ENCODE results near the gene LRP2BP. TPM values are rescaled to one million over a fixed set of nuclear protein-coding genes. Genes with fewer than 3 reads are reported as not detected.

Gene LRP2BP
- polyA plus RNA-seq, 1 donor from 2014 or later: 1.1 TPM

GRCh38 chr4:185369731-185370130 lies 26.0 kb downstream of the LRP2BP start:
- Histone ChIP-seq H3K27me3 (ENCODE audit: insufficient read depth, low read depth, low read length) (no peaks in the 10 kb centered on the region), H3K4me3 (ENCODE audit: low read length) (no peak overlapping the region), H3K36me3 (ENCODE audit: insufficient read depth, low read length) (no peaks in the 10 kb centered on the region), H3K9me3 (ENCODE audit: low read length) (no peaks in the 10 kb centered on the region), H3K79me2 (replicated peaks; ENCODE audit: insufficient read depth, low read length) (no peaks in the 10 kb centered on the region), H3K4me2 (ENCODE audit: low read length) (no peak overlapping the region), H3F3A (ENCODE audit: insufficient read depth, low read length, poor library complexity, severe bottlenecking) (no peaks in the 10 kb centered on the region), H3K27ac (ENCODE audit: low read length) (no peak overlapping the region), H3K9ac (ENCODE audit: low read length) (no peak overlapping the region), H2AFZ (ENCODE audit: low read depth, low read length) (no peak overlapping the region), H4K20me1 (ENCODE audit: insufficient read depth) (no peaks in the 10 kb centered on the region), H3K9me2 (ENCODE audit: insufficient read depth, low read length) (no peaks in the 10 kb centered on the region)
- no peak for TF ChIP-seq MXI1 (conservative IDR thresholded peaks at IDR 0.05; ENCODE audit: poor library complexity, severe bottlenecking)
- no peak for TF ChIP-seq CTCF (IDR thresholded peaks at IDR 0.05; ENCODE audit: poor library complexity, severe bottlenecking)
- no peak for TF ChIP-seq TAF1 (IDR thresholded peaks at IDR 0.05; ENCODE audit: low read depth)
- no peak for TF ChIP-seq SMC3 (conservative IDR thresholded peaks at IDR 0.05; ENCODE audit: poor library complexity)
- TF ChIP-seq EZH2 (IDR thresholded peaks at IDR 0.05; ENCODE audit: borderline replicate concordance, insufficient read depth, low read length, poor library complexity, severe bottlenecking): no peak
- no peak for TF ChIP-seq RAD21 (conservative IDR thresholded peaks at IDR 0.05)
- TF ChIP-seq REST (IDR thresholded peaks at IDR 0.05; ENCODE audit: borderline replicate concordance): no peak
- no peak for TF ChIP-seq POLR2AphosphoS5 (IDR thresholded peaks at IDR 0.05)
- no peak for TF ChIP-seq EP300 (conservative IDR thresholded peaks at IDR 0.05; ENCODE audit: poor library complexity, severe bottlenecking)

GRCh38 chr4:185364886-185365285 lies 30.8 kb downstream of the LRP2BP start:
- H3K4me2 ChIP-seq (ENCODE audit: low read length): no peak overlapping the region
- H3K4me3 ChIP-seq (ENCODE audit: low read length): no peak overlapping the region
- H4K20me1 ChIP-seq (ENCODE audit: insufficient read depth): no peaks in the 10 kb centered on the region
- H2AFZ ChIP-seq (ENCODE audit: low read depth, low read length): no peak overlapping the region
- no peak overlapping the region for H3K9ac ChIP-seq (ENCODE audit: low read length)
- no peak for TF ChIP-seq SMC3 (conservative IDR thresholded peaks at IDR 0.05; ENCODE audit: poor library complexity)
- TF ChIP-seq MXI1 (conservative IDR thresholded peaks at IDR 0.05; ENCODE audit: poor library complexity, severe bottlenecking): no peak
- no peak for TF ChIP-seq TAF1 (IDR thresholded peaks at IDR 0.05; ENCODE audit: low read depth)
- no peak for TF ChIP-seq EP300 (conservative IDR thresholded peaks at IDR 0.05; ENCODE audit: poor library complexity, severe bottlenecking)
- TF ChIP-seq EZH2 (IDR thresholded peaks at IDR 0.05; ENCODE audit: borderline replicate concordance, insufficient read depth, low read length, poor library complexity, severe bottlenecking): no peak
- TF ChIP-seq REST (IDR thresholded peaks at IDR 0.05; ENCODE audit: borderline replicate concordance): no peak
- TF ChIP-seq RAD21 (conservative IDR thresholded peaks at IDR 0.05): no peak
- TF ChIP-seq CTCF (IDR thresholded peaks at IDR 0.05; ENCODE audit: poor library complexity, severe bottlenecking): no peak
- no peak for TF ChIP-seq POLR2AphosphoS5 (IDR thresholded peaks at IDR 0.05)
- no peak overlapping the region for H3K27ac ChIP-seq (ENCODE audit: low read length)
- no peaks in the 10 kb centered on the region for H3K27me3 ChIP-seq (ENCODE audit: insufficient read depth, low read depth, low read length)
- H3F3A ChIP-seq (ENCODE audit: insufficient read depth, low read length, poor library complexity, severe bottlenecking): no peaks in the 10 kb centered on the region
- H3K36me3 ChIP-seq (ENCODE audit: insufficient read depth, low read length): no peaks in the 10 kb centered on the region
- H3K9me2 ChIP-seq (ENCODE audit: insufficient read depth, low read length): no peaks in the 10 kb centered on the region
- no peaks in the 10 kb centered on the region for H3K79me2 ChIP-seq (replicated peaks; ENCODE audit: insufficient read depth, low read length)
- H3K9me3 ChIP-seq (ENCODE audit: low read length): no peaks in the 10 kb centered on the region

Data from neural cell (in vitro differentiated cells).